Subcutaneous adipose tissue (tissue), 4 donors: Measurements from ENCODE around the gene ZNF521. TPM values are rescaled to one million over a fixed set of nuclear protein-coding genes. Genes with fewer than 3 reads are reported as not detected.

Experiments used
- total RNA-seq, 4 donors: library from RNA; depleted of rRNA; stranded (reverse); fragments of >200 nt; gene quantifications; one replicate each; pipeline ENCODE4 v1.1.0, GENCODE V29; 2016
- TF ChIP-seq, protein P1 (sequence below): fragments of 450-650 bp; IDR thresholded peaks from one replicate; pipeline ENCODE4 v1.5.1; 2016; ENCODE audit warnings: low read depth, mild to moderate bottlenecking, control low read depth, antibody characterized with exemption, moderate library complexity

Gene ZNF521
- total RNA-seq, result 10 to 100 TPM; 20.7 to 56.2 (median 37.4) TPM

DNA sequence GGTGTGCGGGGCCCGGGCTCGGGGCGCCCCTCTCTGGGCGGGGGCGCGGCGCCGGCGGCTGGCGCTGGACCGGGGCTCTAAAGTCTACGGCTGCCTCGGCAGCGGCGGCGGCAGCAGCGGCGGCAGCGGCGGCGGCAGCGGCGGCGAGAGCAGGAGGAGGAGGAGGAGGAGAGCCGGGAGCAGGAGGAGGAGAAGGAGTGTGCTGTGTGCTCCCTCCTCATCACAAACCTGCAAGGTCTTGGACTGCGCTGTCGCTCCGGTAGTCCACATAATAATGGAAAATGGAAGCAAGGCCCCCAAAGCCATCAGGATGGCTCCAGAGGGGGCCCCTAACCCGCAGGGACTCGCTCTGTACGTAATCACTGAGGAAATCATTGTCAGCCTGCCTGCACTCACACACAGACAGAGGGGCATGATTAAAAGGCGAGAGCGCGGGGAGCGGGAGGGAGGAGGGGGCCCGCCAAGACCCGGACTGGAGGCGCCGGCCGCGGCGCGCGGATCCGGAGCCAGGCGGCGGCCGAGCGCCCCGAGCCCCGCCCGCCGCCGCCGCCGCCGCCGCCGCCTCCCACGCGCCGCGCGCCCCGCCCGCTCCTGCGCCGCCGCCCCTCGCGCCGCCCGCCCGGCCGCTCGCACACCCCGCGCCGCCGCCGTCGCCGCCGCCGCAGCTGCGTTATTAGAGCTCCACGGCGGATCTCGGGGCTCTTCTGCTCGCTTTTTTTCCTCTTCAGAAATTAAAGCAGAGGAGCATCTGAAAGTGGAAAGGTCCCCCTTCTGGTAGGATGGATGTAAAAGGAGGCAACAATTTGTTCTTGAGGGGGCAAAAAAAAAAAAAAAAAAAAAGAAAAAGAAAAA, at the start of gene ZNF521:
ZNF521 (minus strand) TSS at position 390 of the 852 bp plus-strand sequence. CDS start 1,220 bp downstream, outside the sequence.
- TF ChIP-seq, protein P1, sequence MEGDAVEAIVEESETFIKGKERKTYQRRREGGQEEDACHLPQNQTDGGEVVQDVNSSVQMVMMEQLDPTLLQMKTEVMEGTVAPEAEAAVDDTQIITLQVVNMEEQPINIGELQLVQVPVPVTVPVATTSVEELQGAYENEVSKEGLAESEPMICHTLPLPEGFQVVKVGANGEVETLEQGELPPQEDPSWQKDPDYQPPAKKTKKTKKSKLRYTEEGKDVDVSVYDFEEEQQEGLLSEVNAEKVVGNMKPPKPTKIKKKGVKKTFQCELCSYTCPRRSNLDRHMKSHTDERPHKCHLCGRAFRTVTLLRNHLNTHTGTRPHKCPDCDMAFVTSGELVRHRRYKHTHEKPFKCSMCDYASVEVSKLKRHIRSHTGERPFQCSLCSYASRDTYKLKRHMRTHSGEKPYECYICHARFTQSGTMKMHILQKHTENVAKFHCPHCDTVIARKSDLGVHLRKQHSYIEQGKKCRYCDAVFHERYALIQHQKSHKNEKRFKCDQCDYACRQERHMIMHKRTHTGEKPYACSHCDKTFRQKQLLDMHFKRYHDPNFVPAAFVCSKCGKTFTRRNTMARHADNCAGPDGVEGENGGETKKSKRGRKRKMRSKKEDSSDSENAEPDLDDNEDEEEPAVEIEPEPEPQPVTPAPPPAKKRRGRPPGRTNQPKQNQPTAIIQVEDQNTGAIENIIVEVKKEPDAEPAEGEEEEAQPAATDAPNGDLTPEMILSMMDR, result no peak

DNA sequence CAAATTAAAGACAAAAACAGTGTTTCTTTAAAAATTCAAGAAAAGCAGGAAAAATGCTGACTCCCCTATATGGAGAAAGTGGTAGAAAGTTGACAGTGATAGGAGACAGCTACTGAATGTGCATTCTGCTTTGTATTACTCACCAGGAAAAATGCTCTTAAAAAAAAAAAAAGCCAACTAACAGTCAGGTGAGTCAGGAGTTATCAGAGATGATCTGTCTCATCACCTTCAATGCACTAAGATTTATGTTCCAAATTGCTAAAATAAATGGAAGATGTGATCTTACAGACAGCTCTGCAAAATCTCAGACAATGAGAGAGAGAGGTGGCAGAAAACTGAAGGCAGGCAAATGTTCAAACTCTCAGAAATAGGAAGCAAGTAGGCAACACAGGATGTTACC, 47.6 kb upstream of the ZNF521 start:
- TF ChIP-seq, protein P1, result no peak

DNA sequence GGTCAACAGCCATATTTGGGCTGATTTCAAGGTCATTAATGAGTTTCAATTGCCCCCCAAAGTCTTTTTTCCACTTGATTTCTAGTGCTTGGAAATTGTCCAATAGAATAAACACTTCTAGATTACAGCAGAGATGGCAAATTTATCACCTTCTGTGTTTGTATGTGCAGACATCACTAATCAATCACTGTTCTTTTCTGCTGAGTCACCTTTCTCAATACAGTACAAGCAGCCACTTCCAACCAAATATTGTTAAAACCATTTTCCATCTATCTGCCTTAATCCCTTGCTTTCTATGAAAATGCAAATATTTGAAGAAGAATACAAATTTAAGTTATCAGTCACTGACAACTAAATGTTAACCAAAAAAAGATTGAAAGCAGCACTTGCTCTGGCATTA, 40.2 kb upstream of the ZNF521 start:
- TF ChIP-seq, protein P1, result no peak

DNA sequence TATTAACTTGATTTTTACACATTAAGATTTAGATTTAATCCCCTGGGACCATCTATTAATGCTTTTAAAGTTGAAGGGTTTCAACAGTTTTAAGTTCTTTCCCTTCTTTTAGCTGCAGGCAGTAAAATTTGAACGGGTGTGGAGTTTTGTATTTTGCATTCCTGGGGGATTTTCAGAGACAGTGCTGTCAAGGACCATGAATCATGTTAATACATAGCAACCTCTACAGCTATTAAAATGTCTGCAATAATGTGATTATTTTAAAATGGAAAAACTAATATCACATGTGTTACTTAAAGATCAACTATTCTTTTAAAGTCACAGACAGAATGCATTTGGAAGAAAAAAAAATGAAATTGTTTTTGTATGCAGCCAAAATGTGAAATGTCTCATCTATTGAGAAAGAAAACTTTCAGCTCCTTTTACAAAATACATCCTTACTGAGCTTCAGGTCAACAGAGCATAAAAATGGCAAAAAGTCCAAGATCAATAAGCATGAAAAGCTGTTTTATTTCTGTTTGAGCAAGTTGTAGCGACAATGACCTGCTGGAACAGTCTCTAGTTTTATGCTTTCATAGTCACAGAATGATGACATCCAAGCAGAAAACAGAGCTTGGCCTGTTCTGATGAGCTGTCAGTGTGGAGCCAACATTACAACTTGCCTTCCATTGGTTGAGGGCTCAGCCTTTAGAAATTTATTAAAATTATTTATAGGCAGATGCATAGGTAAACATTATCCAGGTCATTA, 21.6 kb upstream of the ZNF521 start:
- TF ChIP-seq, protein P1, result no peak

DNA sequence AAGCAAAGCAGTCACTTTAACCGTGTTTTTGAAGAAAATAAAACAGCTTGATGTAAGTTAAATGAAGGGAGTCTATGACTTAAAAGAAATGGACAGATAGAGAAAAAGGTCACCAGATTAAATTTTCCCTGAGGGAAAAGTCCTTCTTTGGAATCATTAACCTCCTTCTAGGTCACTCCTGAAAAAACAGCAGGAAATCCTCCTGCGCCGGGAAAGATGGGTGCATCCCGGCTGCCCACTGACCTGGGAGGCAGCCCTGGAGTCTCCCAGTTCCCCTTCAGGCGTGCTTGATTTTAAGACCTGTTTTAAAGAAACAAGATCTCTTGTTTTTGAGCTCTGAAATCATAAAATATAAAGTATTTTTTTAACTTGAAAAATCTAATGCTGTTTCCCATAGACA, 18.4 kb upstream of the ZNF521 start:
- TF ChIP-seq, protein P1, result no peak

DNA sequence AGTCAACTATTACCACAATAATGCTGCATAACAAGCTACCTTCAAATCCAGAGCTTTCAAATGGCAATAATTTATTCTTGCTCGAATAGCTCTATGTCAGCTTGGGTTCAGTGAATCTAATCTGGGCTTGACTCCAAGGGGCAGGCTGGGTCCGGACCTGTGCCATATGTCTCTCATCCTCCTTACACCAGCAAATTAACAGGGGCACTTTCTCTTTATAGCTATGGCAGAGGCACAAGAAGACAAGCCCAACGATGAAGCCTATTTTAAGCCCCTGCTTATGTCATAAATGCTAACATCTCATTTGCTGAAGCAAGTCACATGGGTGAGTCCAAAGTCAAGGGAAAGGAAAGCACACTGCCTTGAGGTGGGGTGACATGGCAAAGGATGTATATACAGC, 13.3 kb upstream of the ZNF521 start:
- TF ChIP-seq, protein P1, result no peak

DNA sequence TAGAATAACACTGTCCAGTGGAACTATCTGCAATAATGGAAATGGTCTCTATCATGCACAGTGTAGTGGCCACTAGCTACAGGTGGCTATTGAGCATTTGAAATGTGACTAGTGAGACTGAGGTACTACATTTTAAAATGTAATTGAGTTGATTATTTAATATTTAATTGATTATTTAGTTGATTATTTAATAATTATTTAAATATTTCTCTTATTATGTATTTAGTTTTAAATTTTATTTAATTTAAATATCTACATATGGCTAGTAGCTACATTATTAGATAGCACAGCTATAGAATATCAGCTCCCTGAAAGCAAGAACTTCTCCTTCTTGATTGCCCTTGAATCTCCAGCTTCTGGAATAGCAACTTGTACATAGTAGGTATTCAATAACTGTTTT, 12.8 kb upstream of the ZNF521 start:
- TF ChIP-seq, protein P1, result no peak
